Mononuclear cell (primary cell): ENCODE measurements around the gene CGREF1. TPM values are rescaled to one million over a fixed set of nuclear protein-coding genes. Genes with fewer than 3 reads are reported as not detected.

Experiments
- H3K27me3 ChIP-seq: 2 replicates; pipeline ENCODE4 v1.6.0; 2011; ENCODE audit warnings: low read length, control low read depth; ENCODE audit not compliant: insufficient read depth
- H3K4me1 ChIP-seq: 2 replicates; pipeline ENCODE4 v1.5.1; 2011; ENCODE audit warnings: mild to moderate bottlenecking, low read length, control low read depth; ENCODE audit not compliant: insufficient read depth
- H3K4me3 ChIP-seq: 2 replicates; pipeline ENCODE4 v1.5.1; 2011; ENCODE audit warnings: mild to moderate bottlenecking, low read length, moderate library complexity
- H3K9me3 ChIP-seq: 2 replicates; pipeline ENCODE4 v1.5.1; 2011; ENCODE audit warnings: low read depth, mild to moderate bottlenecking, control low read depth, low read length
- total RNA-seq: library from RNA; depleted of rRNA; stranded (reverse); fragments of >200 nt; gene quantifications from one replicate; pipeline ENCODE4 v1.2.3, GENCODE V29; 2012

Gene CGREF1
- total RNA-seq, 1 donor, result 0.10 TPM

GRCh38 chr2:27069436-27069835 is 49.5 kb downstream of the CGREF1 start:
- Histone ChIP-seq H3K27me3 (no peaks in the 10 kb centered on the region), H3K4me1 (peaks cover 34% of the 10 kb centered on the region), H3K4me3 (no peak overlapping the region), H3K9me3 (no peaks in the 10 kb centered on the region)

DNA sequence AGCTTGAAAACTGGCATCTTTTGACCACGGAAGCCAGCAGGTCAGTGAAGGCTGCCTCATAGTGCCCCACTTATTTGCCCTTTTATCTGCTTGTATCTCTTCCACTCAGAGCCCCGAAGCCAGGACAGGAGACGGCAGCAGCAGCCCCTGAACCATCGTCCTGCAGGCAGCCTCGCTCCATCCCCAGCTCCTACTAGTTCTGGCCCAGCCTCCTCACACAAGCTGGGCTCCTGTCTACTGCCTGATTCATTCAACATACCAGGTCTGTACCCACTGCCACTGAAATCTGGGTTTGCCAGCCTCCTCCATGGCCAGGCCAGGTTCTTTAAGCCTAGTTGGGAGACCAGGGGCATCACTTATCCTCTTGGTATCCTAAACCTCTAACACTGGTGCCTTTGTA is 51.5 kb downstream of the CGREF1 start:
- no peaks in the 10 kb centered on the region for H3K27me3 ChIP-seq
- H3K4me1 ChIP-seq, result peaks cover 21% of the 10 kb centered on the region
- H3K4me3 ChIP-seq, result no peak overlapping the region
- no peaks in the 10 kb centered on the region for H3K9me3 ChIP-seq

- Histone ChIP-seq H3K4me3 (no peak overlapping the region), H3K27me3 (no peaks in the 10 kb centered on the region), H3K4me1 (peaks cover 5% of the 10 kb centered on the region)
Observed at GRCh38 chr2:27065128-27065527, 53.8 kb downstream of the CGREF1 start.

DNA sequence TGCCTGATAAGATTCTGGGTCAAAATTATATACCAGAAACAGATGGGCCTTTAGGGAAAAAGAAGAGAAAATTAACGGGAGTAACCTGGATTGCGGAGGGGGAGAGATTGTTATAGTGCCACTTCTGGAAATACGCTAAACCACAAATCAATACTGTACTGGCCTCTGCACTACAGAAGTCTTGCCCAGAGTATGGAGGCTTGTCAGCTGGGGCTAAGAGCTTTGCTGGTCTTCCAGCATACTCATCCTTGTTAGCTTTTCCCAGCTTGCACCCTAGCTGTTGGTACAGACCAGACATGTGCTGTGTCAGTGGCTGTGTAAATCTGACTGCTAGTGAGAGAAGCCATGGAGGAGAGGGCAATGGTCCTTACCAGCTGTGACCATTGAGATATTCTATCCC is 58.6 kb downstream of the CGREF1 start:
- Histone ChIP-seq H3K9me3 (no peaks in the 10 kb centered on the region), H3K4me1 (no peaks in the 10 kb centered on the region), H3K27me3 (no peaks in the 10 kb centered on the region), H3K4me3 (no peak overlapping the region)

More at GRCh38 chr2:27065128-27065527, 53.8 kb downstream of the CGREF1 start:
- H3K9me3 ChIP-seq, result no peaks in the 10 kb centered on the region

- Histone ChIP-seq H3K9me3 (no peaks in the 10 kb centered on the region), H3K4me3 (no peak overlapping the region), H3K4me1 (no peaks in the 10 kb centered on the region), H3K27me3 (no peaks in the 10 kb centered on the region)
Observed at GRCh38 chr2:27059141-27059820, 59.6 kb downstream of the CGREF1 start.

DNA sequence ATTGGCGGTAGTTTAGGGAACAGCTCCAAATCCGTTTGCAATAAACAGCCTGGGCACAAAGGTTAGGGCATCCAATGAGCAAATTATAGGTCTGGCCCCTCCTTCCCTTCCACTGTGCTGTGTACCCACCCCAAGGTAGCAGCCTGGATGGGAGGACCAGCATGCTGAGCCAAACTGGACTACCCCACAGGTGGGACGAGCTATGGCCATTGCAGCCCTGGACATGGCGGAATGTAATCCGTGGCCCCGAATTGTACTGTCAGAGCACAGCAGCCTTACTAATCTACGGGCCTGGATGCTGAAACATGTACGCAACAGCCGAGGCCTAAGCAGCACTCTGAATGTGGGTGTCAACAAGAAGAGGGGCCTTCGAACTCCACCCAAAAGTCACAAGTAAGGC is 60.7 kb downstream of the CGREF1 start:
- H3K9me3 ChIP-seq, result no peaks in the 10 kb centered on the region

DNA sequence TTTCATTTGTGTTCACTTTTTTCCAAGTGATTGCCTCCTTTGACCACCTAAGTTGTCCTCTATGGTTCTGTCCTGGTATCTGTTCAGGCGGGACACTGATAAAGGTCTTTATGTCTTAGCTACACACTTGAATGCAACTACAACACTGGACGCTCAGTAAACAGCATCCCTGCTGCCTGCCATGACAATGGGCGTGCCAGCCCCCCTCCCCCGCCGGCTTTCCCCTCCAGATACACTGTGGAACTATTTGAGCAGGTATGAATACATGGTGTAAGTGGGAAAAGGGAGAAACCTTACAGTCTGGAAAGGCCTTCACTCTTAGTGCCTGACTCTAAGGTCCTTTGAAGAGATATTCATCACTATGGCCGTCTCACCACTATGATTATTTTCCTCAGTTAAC is 61.7 kb downstream of the CGREF1 start:
- Histone ChIP-seq H3K4me1 (peaks cover 3% of the 10 kb centered on the region), H3K9me3 (no peaks in the 10 kb centered on the region), H3K4me3 (no peak overlapping the region), H3K27me3 (no peaks in the 10 kb centered on the region)

More for the DNA sequence above, 60.7 kb downstream of the CGREF1 start:
- Histone ChIP-seq H3K4me3 (no peak overlapping the region), H3K4me1 (no peaks in the 10 kb centered on the region), H3K27me3 (no peaks in the 10 kb centered on the region)

- Histone ChIP-seq H3K9me3 (no peaks in the 10 kb centered on the region), H3K4me1 (peaks cover 15% of the 10 kb centered on the region), H3K27me3 (no peaks in the 10 kb centered on the region), H3K4me3 (no peak overlapping the region)
Observed at GRCh38 chr2:27054721-27055120, 64.2 kb downstream of the CGREF1 start.

- Histone ChIP-seq H3K9me3 (no peaks in the 10 kb centered on the region), H3K27me3 (no peaks in the 10 kb centered on the region), H3K4me1 (peaks cover 21% of the 10 kb centered on the region), H3K4me3 (no peak overlapping the region)
Observed at GRCh38 chr2:27053776-27054175, 65.2 kb downstream of the CGREF1 start.

- no peaks in the 10 kb centered on the region for H3K27me3 ChIP-seq
- no peak overlapping the region for H3K4me3 ChIP-seq
- H3K9me3 ChIP-seq, result no peaks in the 10 kb centered on the region
- peaks cover 21% of the 10 kb centered on the region for H3K4me1 ChIP-seq
Observed at GRCh38 chr2:27053321-27053720, 65.6 kb downstream of the CGREF1 start.

- Histone ChIP-seq H3K4me1 (peaks cover 21% of the 10 kb centered on the region), H3K27me3 (no peaks in the 10 kb centered on the region), H3K9me3 (no peaks in the 10 kb centered on the region), H3K4me3 (peak overlapping the region; percentile 78)
Observed at GRCh38 chr2:27051902-27052645, 66.9 kb downstream of the CGREF1 start.

- Histone ChIP-seq H3K9me3 (no peaks in the 10 kb centered on the region), H3K4me1 (peaks cover 21% of the 10 kb centered on the region), H3K27me3 (no peaks in the 10 kb centered on the region), H3K4me3 (peak within 1 kb of the TSS; percentile 78)
Observed at GRCh38 chr2:27050996-27051901, 67.7 kb downstream of the CGREF1 start, which contains the start of gene AGBL5. Gene AGBL5 (plus strand): TSS chr2:27051668. CDS start chr2:27052959, 1,291 bp downstream.
